Ascending aorta (tissue), 2 donors: ENCODE measurements around the gene ZNF579. TPM values are rescaled to one million over a fixed set of nuclear protein-coding genes. Genes with fewer than 3 reads are reported as not detected.

Source experiments
- DNase-seq, 2 donors: peaks; one replicate each; pipeline ENCODE4 v3.0.0-alpha.2; 2019; ENCODE audit warnings: low spot score in 2 of 2
- H3K27ac ChIP-seq, 2 donors: fragments of 200-600 bp; sonication (generic); one replicate each; pipeline ENCODE4 v1.5.1; 2016 to 2017; ENCODE audit warnings: mild to moderate bottlenecking in 1 of 2
- H3K27me3 ChIP-seq: fragments of 200-600 bp; sonication (generic); one replicate; pipeline ENCODE4 v1.5.1; 2017
- H3K36me3 ChIP-seq, 2 donors: fragments of 200-600 bp; sonication (generic); one replicate each; pipeline ENCODE4 v1.5.1; 2016
- H3K4me1 ChIP-seq, 2 donors: fragments of 200-600 bp; sonication (generic); one replicate each; pipeline ENCODE4 v1.5.1; 2016 to 2017; ENCODE audit warnings: mild to moderate bottlenecking in 1 of 2
- H3K4me3 ChIP-seq, 2 donors: fragments of 200-600 bp; sonication (generic); one replicate each; pipeline ENCODE4 v1.5.1; 2016 to 2017; ENCODE audit warnings: mild to moderate bottlenecking in 1 of 2
- H3K9me3 ChIP-seq, 2 donors: fragments of 200-600 bp; sonication (generic); one replicate each; pipeline ENCODE4 v1.5.1; 2016
- intact Hi-C: fragments of 100-400 bp; cut with DNase I; formaldehyde crosslinking; loops from one replicate; pipeline ENCODE4 v1.15.1; 2023
- total RNA-seq: library from RNA; depleted of rRNA; stranded (reverse); fragments of >200 nt; gene quantifications from one replicate; pipeline ENCODE4 v1.1.0, GENCODE V29; 2016
- TF ChIP-seq, protein P1 (sequence below), 3 experiments: fragments of 200-600 bp in 2 of 3; fragments of 450-650 bp in 1 of 3; sonication (generic) in 2 of 3; IDR thresholded peaks; one replicate each; pipeline ENCODE4 v1.5.1; 2016 to 2019; ENCODE audit warnings: antibody characterized with exemption in 3 of 3, mild to moderate bottlenecking in 1 of 3, moderate library complexity in 1 of 3

ZNF579 gene
- total RNA-seq, 1 donor from 2014 or later: 14.2 TPM

DNA sequence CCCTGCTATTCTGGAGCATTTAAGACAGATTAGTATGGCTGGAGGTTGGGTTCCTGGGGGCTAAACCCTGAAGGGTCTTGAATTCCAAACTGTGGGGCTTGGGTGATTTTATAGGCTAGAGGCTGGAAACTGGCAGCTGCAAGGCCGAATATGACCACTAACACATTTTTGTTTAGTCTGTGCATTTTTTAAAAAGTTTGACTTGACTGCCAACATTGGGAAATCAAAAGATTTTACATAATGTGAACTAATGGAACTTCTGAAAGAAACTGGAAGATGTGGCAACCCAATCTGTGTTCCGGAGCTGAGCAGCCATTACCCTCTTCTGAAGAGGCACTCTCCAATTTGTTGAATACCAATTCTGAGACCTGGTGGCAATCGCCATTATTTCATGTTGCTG lies 38.6 kb upstream of the ZNF579 start:
- peaks cover 31 to 44% of the 10 kb centered on the region in 2 donors for H3K36me3 ChIP-seq

DNA sequence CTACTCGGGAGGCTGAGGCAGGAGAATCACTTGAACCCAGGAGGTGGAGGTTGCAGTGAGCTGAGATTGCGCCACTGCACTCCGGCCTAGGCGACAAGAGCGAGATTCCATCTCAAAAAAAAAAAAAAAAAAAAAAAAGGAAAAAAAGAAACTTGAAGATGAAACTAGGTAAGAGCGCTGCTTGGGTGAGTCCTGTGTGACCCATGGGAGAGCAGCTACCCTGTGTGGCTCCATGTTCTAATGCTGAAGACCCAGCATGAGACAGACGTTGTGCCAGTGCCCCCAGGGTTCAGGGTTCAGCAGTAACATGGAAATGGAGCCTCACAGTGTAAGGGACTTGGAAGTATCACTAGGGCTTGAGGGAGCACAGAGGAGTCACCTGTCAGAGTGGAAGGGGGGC lies 37.8 kb upstream of the ZNF579 start:
- DNase-seq: no peak
- Histone ChIP-seq H3K27me3 (no peaks in the 10 kb centered on the region), H3K9me3 (no peaks in the 10 kb centered on the region), H3K4me3 (no peak overlapping the region), H3K36me3 (peaks cover 34 to 48% of the 10 kb centered on the region in 2 donors), H3K4me1 (no peaks in the 10 kb centered on the region), H3K27ac (no peak overlapping the region)
- TF ChIP-seq, protein P1, sequence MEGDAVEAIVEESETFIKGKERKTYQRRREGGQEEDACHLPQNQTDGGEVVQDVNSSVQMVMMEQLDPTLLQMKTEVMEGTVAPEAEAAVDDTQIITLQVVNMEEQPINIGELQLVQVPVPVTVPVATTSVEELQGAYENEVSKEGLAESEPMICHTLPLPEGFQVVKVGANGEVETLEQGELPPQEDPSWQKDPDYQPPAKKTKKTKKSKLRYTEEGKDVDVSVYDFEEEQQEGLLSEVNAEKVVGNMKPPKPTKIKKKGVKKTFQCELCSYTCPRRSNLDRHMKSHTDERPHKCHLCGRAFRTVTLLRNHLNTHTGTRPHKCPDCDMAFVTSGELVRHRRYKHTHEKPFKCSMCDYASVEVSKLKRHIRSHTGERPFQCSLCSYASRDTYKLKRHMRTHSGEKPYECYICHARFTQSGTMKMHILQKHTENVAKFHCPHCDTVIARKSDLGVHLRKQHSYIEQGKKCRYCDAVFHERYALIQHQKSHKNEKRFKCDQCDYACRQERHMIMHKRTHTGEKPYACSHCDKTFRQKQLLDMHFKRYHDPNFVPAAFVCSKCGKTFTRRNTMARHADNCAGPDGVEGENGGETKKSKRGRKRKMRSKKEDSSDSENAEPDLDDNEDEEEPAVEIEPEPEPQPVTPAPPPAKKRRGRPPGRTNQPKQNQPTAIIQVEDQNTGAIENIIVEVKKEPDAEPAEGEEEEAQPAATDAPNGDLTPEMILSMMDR (IDR thresholded peaks at IDR 0.05): no peak
- intact Hi-C loops: no loop called here

More for the DNA sequence above, 38.6 kb upstream of the ZNF579 start:
- Histone ChIP-seq H3K4me3 (no peak overlapping the region), H3K27ac (no peak overlapping the region), H3K9me3 (no peaks in the 10 kb centered on the region), H3K4me1 (no peaks in the 10 kb centered on the region), H3K27me3 (no peaks in the 10 kb centered on the region)
- DNase-seq: no peak
- intact Hi-C loops: no loop called here
- TF ChIP-seq, protein P1 (IDR thresholded peaks at IDR 0.05): no peak

DNA sequence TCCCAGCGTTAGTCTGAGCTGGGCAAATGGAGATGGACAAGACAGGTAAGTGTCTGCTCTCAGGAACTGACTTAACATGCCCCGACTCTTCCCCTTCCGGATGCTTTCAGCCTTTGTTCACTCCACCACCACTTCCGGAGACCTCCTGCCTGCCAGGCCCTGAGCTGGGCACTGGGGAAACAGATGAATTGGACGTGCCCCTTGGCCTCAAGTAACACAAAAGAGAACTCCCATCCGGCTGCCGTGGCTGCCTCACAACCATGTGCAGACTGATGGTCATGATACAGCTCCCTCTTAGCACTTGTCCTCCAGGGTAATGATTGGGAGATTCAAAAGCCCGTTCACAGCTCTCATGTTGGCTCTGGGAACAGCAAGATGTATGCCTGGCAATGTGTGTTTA lies 36.8 kb upstream of the ZNF579 start:
- DNase-seq: no peak
- no peak overlapping the region for H3K27ac ChIP-seq
- H3K27me3 ChIP-seq: no peaks in the 10 kb centered on the region
- H3K4me3 ChIP-seq: no peak overlapping the region
- H3K4me1 ChIP-seq: no peaks in the 10 kb centered on the region
- no peaks in the 10 kb centered on the region for H3K9me3 ChIP-seq
- H3K36me3 ChIP-seq: peaks cover 34 to 45% of the 10 kb centered on the region in 2 donors
- TF ChIP-seq, protein P1 (IDR thresholded peaks at IDR 0.05): no peak
- intact Hi-C loops: no loop called here

DNA sequence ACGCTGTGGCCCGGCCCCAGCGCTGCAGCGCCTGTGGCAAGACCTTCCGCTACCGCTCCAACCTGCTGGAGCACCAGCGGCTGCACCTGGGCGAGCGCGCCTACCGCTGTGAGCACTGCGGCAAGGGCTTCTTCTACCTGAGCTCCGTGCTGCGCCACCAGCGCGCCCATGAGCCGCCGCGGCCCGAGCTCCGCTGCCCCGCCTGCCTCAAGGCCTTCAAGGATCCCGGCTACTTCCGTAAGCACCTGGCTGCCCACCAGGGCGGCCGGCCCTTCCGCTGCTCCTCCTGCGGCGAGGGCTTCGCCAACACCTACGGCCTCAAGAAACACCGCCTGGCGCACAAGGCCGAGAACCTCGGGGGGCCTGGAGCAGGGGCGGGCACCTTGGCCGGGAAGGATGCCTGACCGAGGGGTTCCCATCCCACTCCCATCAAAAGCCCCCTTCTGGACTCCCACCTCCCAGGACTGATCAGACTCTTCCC lies 35.8 kb upstream of the ZNF579 start:
- Histone ChIP-seq H3K4me1 (no peaks in the 10 kb centered on the region), H3K36me3 (peaks cover 34 to 36% of the 10 kb centered on the region in 2 donors)
- intact Hi-C loops: no loop called here

DNA sequence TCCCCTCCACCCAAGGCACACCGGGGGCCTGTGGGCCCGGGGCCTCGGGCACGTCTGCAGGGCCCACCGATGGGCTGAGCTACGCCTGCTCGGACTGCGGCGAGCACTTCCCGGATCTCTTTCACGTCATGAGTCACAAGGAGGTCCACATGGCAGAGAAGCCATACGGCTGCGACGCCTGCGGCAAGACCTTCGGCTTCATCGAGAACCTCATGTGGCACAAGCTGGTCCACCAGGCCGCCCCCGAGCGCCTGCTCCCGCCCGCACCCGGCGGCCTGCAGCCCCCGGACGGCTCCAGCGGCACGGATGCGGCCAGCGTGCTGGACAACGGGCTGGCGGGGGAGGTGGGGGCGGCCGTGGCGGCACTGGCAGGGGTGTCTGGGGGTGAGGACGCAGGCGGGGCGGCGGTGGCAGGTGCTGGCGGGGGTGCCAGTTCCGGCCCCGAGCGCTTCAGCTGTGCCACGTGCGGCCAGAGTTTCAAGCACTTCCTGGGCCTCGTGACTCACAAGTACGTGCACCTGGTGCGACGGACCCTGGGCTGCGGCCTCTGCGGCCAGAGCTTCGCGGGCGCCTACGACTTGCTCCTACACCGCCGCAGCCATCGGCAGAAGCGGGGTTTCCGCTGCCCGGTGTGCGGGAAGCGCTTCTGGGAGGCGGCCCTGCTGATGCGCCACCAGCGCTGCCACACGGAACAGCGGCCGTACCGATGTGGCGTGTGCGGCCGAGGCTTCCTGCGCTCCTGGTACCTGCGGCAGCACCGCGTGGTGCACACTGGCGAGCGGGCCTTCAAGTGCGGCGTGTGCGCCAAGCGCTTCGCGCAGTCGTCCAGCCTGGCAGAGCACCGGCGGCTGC lies 35.1 kb upstream of the ZNF579 start:
- intact Hi-C loops: no loop called here
- Histone ChIP-seq H3K9me3 (no peaks in the 10 kb centered on the region), H3K36me3 (peaks cover 32 to 36% of the 10 kb centered on the region in 2 donors)

More for the DNA sequence above, 35.8 kb upstream of the ZNF579 start:
- H3K27ac ChIP-seq: no peak overlapping the region
- TF ChIP-seq, protein P1 (IDR thresholded peaks at IDR 0.05): no peak
- H3K27me3 ChIP-seq: no peaks in the 10 kb centered on the region
- DNase-seq: no peak
- H3K4me3 ChIP-seq: no peak overlapping the region
- no peaks in the 10 kb centered on the region for H3K9me3 ChIP-seq

More for the DNA sequence above, 35.1 kb upstream of the ZNF579 start:
- TF ChIP-seq, protein P1 (IDR thresholded peaks at IDR 0.05): no peak
- H3K27me3 ChIP-seq: no peaks in the 10 kb centered on the region
- H3K27ac ChIP-seq: no peak overlapping the region
- H3K4me3 ChIP-seq: no peak overlapping the region
- DNase-seq: no peak
- no peaks in the 10 kb centered on the region for H3K4me1 ChIP-seq
